CD4-positive, alpha-beta T cell treated with Interleukin-6 at 100 ng/mL for 8 hours (primary cell): ENCODE data around the gene PTP4A2.

Source experiments
- DNase-seq: peaks from one replicate; pipeline ENCODE4 v3.0.0-alpha.2; 2020; ENCODE audit warnings: mixed read lengths, low spot score

Gene PTP4A2

DNA sequence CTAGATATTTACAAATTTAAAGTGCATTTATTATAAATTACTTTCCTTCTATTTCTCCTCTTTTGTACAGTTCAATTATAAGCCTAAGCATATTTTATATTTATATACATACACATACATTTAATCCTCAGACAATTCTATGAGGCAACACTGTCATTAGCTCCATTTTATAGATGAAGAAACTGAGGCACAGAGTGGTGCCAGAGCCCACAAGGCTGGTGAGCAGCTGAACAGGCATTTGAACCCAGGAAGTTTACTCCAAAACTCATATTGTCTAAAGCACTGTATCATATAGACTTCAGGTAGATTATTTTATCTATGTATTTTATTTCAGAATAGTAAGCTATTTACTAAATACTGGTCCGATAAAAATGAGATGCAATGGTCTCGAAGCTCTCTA is 52.3 kb downstream of the PTP4A2 start:
- no peak for DNase-seq

DNA sequence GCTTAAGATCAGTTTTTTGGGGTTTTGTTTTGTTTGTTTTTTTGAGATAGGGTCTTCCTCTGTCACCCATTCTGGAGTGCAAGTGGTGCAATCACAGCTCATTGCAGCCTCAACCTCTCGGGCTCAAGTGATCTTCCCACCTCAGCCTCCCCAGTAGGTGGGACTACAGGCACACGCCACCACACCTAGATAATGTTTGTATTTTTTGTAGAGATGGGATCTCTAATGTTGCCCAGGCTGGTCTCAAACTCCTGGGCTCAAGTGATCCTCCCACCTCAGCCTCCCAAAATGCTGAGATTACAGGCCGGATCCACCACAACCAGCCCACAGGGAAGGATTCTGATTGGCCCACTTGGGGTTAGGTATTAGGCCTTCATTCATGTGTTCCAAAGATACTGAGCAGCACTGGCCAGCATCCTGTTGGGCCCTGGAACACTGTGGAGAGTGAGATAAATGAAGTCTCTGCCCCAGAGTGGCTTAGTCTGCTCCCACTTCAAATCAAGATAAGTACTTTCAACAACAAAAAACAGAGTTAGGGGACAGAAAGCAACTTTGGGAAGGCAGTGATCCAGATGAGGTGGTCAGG is 54.7 kb downstream of the PTP4A2 start:
- no peak for DNase-seq

DNA sequence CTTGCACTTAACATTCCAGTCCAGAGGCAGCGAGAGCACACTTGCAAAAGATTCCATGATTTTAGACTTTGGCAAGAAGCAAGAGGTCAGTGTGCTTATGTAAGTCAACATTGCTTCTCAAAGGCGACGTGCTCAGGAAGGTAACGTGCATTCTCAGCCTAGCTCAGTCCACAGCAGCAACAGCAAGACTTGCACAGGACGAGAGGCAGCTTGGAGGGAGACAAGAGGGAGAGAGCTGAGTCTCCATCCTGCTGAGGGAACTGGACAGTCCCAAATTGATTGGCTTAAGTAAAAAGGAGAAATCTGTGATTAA is 56.5 kb downstream of the PTP4A2 start:
- no peak for DNase-seq

DNA sequence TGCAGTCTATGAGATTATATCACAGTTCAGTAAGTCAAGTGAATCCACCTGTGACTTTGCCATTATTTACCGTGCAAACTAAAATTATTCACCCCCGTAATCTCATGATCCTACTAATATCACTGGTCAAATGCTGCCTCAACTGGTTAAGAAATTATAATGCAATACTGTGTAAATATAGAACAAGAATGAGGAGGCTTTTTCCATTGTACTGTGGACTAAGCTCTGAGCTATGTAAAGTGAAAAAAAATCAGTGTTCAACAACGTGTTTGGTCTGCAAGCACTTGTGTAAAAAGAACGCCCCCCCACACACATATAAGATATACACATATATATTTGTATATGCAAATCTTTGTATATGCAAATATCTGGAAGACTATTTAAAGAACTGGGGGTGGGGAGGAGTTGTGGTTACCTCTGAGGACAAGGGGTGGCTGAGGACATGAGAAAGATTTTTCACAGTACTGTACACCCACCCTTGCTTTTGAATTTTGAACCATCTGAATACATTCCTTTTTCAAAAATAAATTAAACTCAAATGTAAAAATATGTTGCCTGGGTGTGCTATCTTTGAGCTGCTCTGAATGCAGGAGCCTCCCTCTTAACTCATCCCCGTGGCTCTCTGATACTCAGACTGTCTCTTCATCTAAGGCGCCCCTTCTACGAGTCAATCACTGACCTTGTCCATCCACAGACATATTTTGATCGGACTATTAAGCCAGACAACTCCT is 57.0 kb downstream of the PTP4A2 start:
- DNase-seq, result no peak

- DNase-seq, result no peak
Observed at GRCh38 chr1:31879981-31880608, 58.1 kb downstream of the PTP4A2 start.

DNA sequence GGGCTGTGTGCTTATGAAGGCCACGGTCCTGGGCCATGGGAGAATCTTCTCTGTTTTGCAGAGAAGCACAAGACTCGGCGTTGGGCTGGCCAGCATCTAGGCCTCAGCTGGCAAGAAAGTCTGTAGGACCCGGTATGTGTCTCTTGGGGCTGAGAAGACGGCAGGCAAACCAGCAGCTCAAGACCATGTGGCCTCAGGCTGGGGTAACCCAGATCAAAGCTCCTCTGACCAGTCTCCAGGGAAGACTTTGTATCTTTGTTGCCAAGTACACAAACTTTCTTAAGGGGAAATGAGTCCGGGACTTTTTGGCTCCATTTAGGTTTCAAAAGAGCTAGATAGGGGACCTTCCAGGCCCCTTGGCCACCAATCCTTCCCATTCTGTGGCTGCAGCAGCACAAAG is 60.1 kb downstream of the PTP4A2 start:
- DNase-seq, result no peak

GRCh38 chr1:31877544-31877943 is 60.6 kb downstream of the PTP4A2 start:
- DNase-seq, result no peak

DNA sequence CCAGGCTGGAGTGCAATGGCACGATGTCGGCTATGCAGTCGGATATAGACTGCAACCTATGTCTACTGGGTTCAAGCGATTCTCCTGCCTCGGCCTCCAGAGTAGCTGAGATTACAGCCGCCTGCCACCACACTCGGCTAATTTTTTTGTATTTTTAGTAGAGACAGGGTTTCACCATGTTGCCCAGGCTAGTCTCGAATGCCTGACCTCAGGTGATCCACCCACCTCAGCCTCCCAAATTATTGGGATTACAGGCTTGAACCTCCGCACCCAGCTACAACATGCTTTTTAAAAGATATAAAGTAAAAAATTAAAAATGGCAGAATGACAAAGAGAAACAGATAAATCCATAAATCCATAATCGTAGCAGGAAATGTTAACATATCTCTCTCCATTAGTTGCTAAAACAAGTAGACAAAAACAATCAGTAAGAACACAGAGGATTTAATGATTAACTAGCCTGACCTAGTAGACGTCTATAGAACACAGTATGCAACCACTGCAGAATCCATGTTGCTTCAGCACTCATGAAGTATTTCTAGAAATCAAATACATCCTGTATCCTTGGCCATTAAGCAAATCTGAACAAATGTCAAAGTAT is 62.4 kb downstream of the PTP4A2 start:
- no peak for DNase-seq

DNA sequence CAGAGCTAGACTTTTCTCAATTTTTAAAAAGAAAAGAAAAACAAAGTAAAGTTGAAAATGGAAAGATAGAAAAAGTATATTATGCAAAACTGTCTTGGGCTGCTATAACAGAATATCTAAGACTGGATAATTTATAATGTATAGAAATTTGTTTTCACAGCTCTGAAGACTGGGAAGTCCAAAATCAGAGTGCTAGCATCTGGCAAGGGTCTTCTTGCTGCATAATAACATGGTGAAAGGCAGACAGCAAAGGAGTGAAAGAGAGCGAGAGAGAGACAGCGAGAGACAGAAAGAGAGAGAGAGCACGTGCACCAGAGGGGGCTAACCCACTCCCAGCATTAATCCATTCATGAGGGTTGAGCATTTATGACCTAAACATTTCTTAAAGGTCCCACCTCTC is 63.2 kb downstream of the PTP4A2 start:
- no peak for DNase-seq

- DNase-seq, result peak; percentile 27
Observed at GRCh38 chr1:31872658-31873636, 65.2 kb downstream of the PTP4A2 start.

GRCh38 chr1:31871703-31872102 is 66.5 kb downstream of the PTP4A2 start:
- no peak for DNase-seq

DNA sequence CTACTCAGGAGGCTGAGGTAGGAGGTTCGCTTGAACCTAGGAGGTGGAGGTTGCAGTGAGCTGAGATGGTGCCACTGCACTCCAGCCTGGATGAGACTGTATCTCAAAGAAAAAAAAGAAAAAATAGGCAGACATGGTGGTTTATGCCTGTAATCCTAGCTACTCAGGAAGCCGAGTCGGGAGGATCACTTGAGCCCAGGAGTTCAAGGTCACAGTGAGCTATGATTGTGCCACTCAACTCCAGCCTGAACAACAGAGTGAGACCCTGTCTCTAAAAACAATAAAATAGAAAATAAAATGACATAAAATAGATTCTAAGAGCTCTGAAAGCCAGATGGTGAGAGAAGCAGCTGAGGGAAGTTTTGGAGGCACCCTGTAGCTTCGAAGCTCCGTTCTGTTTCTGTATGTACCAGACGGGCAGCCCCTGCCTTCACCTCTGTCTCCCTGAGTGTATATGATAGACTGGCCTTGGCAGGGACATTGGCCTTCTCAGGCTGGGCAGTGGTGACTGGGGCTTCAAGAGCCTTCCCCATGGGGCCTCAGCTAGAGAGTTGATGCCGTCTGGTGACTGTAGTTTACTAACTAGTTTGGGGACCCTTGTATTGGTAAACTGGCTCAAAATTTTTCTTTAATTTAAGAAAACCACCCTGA is 68.0 kb downstream of the PTP4A2 start:
- no peak for DNase-seq

DNA sequence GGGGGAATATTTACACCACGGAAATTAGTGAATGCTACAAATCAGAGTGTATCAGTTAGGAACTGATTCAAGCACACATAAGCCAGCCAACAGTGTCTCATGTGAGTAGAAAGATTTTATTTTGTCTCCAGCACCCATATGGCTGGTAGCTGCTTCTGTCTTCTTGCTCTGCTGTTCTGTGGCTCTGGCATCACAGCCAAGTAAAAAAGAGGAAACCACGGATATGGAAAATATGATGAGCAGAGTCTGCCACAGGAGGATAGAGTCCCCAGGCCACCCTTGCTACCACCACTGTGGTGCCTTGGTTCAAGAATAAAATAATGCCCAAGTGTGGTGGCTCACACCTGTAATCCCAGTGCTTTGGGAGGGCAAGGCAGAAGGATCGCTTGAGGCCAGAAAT is 68.7 kb downstream of the PTP4A2 start:
- DNase-seq, result no peak

GRCh38 chr1:31868862-31869261 is 69.3 kb downstream of the PTP4A2 start:
- DNase-seq, result no peak

DNA sequence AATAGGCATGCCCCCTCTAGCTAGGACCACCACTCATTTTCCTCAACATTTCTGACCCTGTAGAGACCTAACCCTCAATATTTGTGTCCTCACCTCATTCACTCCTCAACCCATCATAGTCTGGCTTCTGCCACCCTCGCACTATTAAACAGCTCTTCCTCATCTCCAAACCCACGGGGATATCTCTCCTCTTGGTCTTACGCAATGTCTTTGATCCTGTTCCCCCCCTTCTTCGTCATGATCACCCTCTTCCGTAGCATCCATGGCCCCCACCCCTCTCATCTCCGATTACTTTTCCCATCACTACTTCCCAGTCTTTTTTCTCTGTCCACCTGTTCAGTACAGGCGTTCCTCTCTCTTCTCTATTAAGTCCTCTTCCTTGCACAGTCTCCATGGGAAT is 70.6 kb downstream of the PTP4A2 start:
- no peak for DNase-seq

DNA sequence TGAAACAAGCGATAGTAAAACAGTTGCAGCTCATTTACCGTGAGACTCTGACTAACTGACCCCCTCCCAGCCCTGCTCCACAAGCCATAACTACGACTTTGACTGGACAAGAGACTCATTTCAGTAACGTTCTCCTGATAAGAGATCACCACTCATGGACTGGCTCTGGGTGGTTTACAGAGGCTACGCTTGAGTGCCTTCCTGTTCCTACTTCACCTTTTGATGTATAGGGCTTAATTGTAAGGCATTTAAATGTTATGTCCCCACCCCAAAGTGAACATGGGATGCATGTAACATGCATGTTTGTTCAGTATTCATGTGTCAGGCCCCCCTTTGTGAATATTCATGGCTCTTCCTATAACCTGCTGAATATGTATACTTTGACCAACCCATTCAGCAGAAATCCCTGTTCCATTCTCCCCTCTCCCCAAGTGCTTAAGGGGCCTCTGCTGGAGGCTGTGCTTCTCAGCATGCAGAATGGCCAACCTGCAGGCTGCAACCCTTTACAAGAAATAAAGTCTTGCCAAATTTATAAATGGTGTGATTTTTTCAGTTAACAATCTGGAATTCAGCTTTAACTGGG is 71.6 kb downstream of the PTP4A2 start:
- DNase-seq, result no peak

GRCh38 chr1:31865728-31866449 is 72.3 kb downstream of the PTP4A2 start:
- no peak for DNase-seq

DNA sequence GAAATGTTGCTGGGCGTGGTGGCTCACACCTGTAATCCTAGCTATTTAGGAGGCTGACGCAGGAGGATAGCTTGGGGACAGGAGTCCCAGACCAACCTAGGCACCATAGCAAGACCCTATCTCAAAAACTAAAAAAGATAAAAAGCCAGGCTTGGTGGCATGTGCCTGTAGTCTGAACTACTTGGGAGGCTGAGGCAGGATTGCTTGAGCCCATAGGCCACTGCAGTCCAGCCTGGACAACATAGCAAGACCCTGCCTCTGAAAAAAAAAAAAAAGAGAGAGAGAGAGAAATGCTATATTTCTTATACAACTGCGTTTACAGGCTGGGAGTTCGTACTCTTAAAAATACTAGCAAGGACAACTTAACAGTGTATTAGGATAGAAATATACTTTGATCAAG is 76.1 kb downstream of the PTP4A2 start:
- DNase-seq, result no peak

DNA sequence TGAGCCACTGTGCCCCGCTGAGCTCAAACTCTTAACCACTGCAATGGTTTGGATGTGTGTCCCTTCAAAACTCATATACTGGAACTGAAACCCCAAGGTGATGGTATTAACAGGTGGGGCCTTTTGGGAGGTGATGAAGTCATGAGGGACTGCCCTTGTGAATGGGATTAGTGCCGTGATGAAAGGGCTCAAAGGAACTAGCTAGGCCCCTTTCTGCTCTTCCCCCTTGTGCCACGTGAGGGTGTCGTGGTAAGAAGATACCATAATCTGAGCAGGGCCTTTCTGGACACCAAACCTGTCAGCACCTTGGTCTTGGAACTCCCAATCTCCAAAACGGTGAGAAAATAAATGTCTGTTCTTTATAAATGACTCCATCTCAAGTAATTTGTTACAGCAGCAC is 76.8 kb downstream of the PTP4A2 start:
- DNase-seq, result no peak

DNA sequence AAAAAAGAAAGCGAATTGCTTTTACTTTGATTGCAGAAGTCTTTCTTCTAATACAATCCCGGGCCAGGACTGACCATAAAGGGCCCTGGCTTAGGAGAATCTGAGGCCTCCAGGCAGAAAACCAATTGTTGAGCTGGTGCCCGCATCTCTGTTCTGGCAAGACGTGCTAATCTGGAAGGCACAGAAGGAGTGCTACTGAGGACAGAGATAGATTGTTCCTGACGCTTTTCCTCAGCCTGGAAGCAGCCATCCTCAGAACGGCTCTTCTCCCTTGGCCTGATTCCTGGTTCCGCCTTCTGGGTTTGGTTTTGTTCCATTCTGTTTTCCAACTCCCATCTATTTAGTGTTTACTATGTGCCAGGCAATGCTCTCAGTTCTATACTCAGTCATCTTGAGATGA is 77.6 kb downstream of the PTP4A2 start:
- DNase-seq, result no peak

- no peak for DNase-seq
Observed at GRCh38 chr1:31859719-31860118, 78.4 kb downstream of the PTP4A2 start.
